ENCODE measurements around the gene TIMP2. TPM values are rescaled to one million over a fixed set of nuclear protein-coding genes. Genes with fewer than 3 reads are reported as not detected.
A peak's percentile ranks its signal among the peaks of the same experiment; 100 is the strongest.

The TIMP2 gene
- polyA plus RNA-seq, 1 donor from 2014 or later, result 25.6 TPM

DNA sequence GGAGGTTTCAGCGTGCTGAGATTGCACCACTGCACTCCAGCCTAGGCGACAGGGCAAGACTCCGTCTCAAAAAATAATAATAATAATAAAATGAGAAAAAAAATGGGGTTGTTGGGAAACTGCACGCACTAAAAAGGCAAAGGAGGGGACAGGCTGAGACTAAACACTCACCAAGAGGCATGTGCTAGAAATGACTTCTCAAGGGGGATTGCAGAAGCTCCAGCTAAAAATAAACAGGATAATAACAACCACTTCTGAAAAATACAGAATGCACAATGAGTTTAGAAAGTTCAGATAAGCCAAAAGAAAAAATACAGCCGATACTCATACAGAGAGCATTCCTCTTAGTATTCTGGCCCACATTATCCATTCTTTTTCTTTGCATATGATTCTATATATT lies 15.1 kb upstream of the TIMP2 start:
- Histone ChIP-seq H3K9me2 (ENCODE audit: insufficient read depth, low read length) (no peaks in the 10 kb centered on the region), H4K20me1 (ENCODE audit: insufficient read depth) (no peaks in the 10 kb centered on the region), H3F3A (ENCODE audit: insufficient read depth, low read length, poor library complexity, severe bottlenecking) (no peaks in the 10 kb centered on the region), H3K36me3 (ENCODE audit: insufficient read depth, low read length) (no peaks in the 10 kb centered on the region), H3K27me3 (ENCODE audit: insufficient read depth, low read depth, low read length) (no peaks in the 10 kb centered on the region), H3K9ac (ENCODE audit: low read length) (no peak overlapping the region), H3K4me2 (ENCODE audit: low read length) (no peak overlapping the region), H2AFZ (ENCODE audit: low read depth, low read length) (no peak overlapping the region), H3K79me2 (replicated peaks; ENCODE audit: insufficient read depth, low read length) (no peaks in the 10 kb centered on the region), H3K4me3 (ENCODE audit: low read length) (no peak overlapping the region), H3K9me3 (ENCODE audit: low read length) (no peaks in the 10 kb centered on the region), H3K27ac (ENCODE audit: low read length) (peak overlapping the region; percentile 61)
- no peak for TF ChIP-seq POLR2AphosphoS5 (IDR thresholded peaks at IDR 0.05)
- TF ChIP-seq, protein P1, sequence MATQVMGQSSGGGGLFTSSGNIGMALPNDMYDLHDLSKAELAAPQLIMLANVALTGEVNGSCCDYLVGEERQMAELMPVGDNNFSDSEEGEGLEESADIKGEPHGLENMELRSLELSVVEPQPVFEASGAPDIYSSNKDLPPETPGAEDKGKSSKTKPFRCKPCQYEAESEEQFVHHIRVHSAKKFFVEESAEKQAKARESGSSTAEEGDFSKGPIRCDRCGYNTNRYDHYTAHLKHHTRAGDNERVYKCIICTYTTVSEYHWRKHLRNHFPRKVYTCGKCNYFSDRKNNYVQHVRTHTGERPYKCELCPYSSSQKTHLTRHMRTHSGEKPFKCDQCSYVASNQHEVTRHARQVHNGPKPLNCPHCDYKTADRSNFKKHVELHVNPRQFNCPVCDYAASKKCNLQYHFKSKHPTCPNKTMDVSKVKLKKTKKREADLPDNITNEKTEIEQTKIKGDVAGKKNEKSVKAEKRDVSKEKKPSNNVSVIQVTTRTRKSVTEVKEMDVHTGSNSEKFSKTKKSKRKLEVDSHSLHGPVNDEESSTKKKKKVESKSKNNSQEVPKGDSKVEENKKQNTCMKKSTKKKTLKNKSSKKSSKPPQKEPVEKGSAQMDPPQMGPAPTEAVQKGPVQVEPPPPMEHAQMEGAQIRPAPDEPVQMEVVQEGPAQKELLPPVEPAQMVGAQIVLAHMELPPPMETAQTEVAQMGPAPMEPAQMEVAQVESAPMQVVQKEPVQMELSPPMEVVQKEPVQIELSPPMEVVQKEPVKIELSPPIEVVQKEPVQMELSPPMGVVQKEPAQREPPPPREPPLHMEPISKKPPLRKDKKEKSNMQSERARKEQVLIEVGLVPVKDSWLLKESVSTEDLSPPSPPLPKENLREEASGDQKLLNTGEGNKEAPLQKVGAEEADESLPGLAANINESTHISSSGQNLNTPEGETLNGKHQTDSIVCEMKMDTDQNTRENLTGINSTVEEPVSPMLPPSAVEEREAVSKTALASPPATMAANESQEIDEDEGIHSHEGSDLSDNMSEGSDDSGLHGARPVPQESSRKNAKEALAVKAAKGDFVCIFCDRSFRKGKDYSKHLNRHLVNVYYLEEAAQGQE (IDR thresholded peaks at IDR 0.05; ENCODE audit: borderline replicate concordance), result no peak
- TF ChIP-seq EP300 (conservative IDR thresholded peaks at IDR 0.05; ENCODE audit: poor library complexity, severe bottlenecking), result no peak
- TF ChIP-seq MXI1 (conservative IDR thresholded peaks at IDR 0.05; ENCODE audit: poor library complexity, severe bottlenecking), result no peak
- TF ChIP-seq RAD21 (conservative IDR thresholded peaks at IDR 0.05), result no peak
- no peak for TF ChIP-seq SMC3 (conservative IDR thresholded peaks at IDR 0.05; ENCODE audit: poor library complexity)
- no peak for TF ChIP-seq TAF1 (IDR thresholded peaks at IDR 0.05; ENCODE audit: low read depth)
- TF ChIP-seq, protein P2, sequence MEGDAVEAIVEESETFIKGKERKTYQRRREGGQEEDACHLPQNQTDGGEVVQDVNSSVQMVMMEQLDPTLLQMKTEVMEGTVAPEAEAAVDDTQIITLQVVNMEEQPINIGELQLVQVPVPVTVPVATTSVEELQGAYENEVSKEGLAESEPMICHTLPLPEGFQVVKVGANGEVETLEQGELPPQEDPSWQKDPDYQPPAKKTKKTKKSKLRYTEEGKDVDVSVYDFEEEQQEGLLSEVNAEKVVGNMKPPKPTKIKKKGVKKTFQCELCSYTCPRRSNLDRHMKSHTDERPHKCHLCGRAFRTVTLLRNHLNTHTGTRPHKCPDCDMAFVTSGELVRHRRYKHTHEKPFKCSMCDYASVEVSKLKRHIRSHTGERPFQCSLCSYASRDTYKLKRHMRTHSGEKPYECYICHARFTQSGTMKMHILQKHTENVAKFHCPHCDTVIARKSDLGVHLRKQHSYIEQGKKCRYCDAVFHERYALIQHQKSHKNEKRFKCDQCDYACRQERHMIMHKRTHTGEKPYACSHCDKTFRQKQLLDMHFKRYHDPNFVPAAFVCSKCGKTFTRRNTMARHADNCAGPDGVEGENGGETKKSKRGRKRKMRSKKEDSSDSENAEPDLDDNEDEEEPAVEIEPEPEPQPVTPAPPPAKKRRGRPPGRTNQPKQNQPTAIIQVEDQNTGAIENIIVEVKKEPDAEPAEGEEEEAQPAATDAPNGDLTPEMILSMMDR (IDR thresholded peaks at IDR 0.05; ENCODE audit: poor library complexity, severe bottlenecking), result no peak
- no peak for TF ChIP-seq EZH2 (IDR thresholded peaks at IDR 0.05; ENCODE audit: borderline replicate concordance, insufficient read depth, low read length, poor library complexity, severe bottlenecking)

DNA sequence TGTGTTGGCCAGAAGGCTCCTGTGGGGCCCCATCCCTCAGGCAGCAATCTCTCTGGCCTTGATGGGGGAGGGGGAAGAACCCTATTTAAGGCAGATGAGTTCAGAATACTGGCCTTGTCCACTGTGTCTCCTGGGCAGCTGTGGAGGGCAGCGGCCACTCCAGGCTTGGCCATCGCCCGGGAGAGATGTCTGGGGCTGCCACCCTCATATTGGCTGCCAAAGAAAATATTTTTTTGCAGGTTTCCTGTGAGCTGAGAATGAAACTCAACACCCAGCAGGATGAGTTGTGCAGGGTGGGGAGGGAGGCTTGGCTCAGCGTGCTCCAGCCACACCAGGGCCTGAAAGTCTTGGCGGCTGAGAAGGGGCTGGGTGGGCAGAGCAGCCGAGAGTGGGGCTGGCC lies 14.4 kb upstream of the TIMP2 start:
- H3K79me2 ChIP-seq (replicated peaks; ENCODE audit: insufficient read depth, low read length), result no peaks in the 10 kb centered on the region
- no peaks in the 10 kb centered on the region for H3K9me3 ChIP-seq (ENCODE audit: low read length)
- H3K27me3 ChIP-seq (ENCODE audit: insufficient read depth, low read depth, low read length), result no peaks in the 10 kb centered on the region
- H3F3A ChIP-seq (ENCODE audit: insufficient read depth, low read length, poor library complexity, severe bottlenecking), result no peaks in the 10 kb centered on the region
- H3K36me3 ChIP-seq (ENCODE audit: insufficient read depth, low read length), result no peaks in the 10 kb centered on the region
- no peak overlapping the region for H2AFZ ChIP-seq (ENCODE audit: low read depth, low read length)
- no peak overlapping the region for H3K4me3 ChIP-seq (ENCODE audit: low read length)
- H3K27ac ChIP-seq (ENCODE audit: low read length), result peak overlapping the region; percentile 61
- H4K20me1 ChIP-seq (ENCODE audit: insufficient read depth), result no peaks in the 10 kb centered on the region
- TF ChIP-seq POLR2AphosphoS5 (IDR thresholded peaks at IDR 0.05), result no peak
- TF ChIP-seq, protein P2 (IDR thresholded peaks at IDR 0.05; ENCODE audit: poor library complexity, severe bottlenecking), result no peak
- TF ChIP-seq SMC3 (conservative IDR thresholded peaks at IDR 0.05; ENCODE audit: poor library complexity), result no peak
- TF ChIP-seq, protein P1 (IDR thresholded peaks at IDR 0.05; ENCODE audit: borderline replicate concordance), result no peak
- TF ChIP-seq EP300 (conservative IDR thresholded peaks at IDR 0.05; ENCODE audit: poor library complexity, severe bottlenecking), result no peak
- no peak for TF ChIP-seq RAD21 (conservative IDR thresholded peaks at IDR 0.05)
- TF ChIP-seq TAF1 (IDR thresholded peaks at IDR 0.05; ENCODE audit: low read depth), result no peak
- TF ChIP-seq EZH2 (IDR thresholded peaks at IDR 0.05; ENCODE audit: borderline replicate concordance, insufficient read depth, low read length, poor library complexity, severe bottlenecking), result no peak
- TF ChIP-seq MXI1 (conservative IDR thresholded peaks at IDR 0.05; ENCODE audit: poor library complexity, severe bottlenecking), result no peak
- H3K9ac ChIP-seq (ENCODE audit: low read length), result no peak overlapping the region
- H3K4me2 ChIP-seq (ENCODE audit: low read length), result no peak overlapping the region
- no peaks in the 10 kb centered on the region for H3K9me2 ChIP-seq (ENCODE audit: insufficient read depth, low read length)
